Common myeloid progenitor, CD34-positive (primary cell): ENCODE measurements around the gene KANK2.

Experiments
- CTCF ChIA-PET: fragments of 350-600 bp; sonication (Branson Sonifier 250); formaldehyde crosslinking; loops from one replicate; lab custom pipeline; 2021; ENCODE audit warnings: antibody characterized with exemption; lab: Charles Lee
- POLR2A ChIA-PET: fragments of 350-600 bp; sonication (Branson Sonifier 250); formaldehyde crosslinking; loops from one replicate; lab custom pipeline; 2021; ENCODE audit warnings: antibody characterized with exemption; lab: Charles Lee
- DNase-seq, 3 donors: peaks; one replicate each; pipeline versions ENCODE4 v3.0.0 to v3.0.0-alpha.2; 2013
- H3K27ac ChIP-seq, 2 experiments: 1 replicate in 1 of 2; 2 replicates in 1 of 2; pipeline ENCODE4 v1.7.0; 2013; ENCODE audit warnings: inconsistent platforms in 2 of 2, low read length in 2 of 2, mild to moderate bottlenecking in 2 of 2, low read depth in 1 of 2, moderate library complexity in 1 of 2; ENCODE audit not compliant: severe bottlenecking in 2 of 2, insufficient read depth in 1 of 2, poor library complexity in 1 of 2
- H3K27me3 ChIP-seq, 5 experiments: replicated peaks in 2 of 5; 1 replicate in 3 of 5; 2 replicates in 2 of 5; pipeline versions ENCODE4 v1.6.1 to v1.7.0; 2013; ENCODE audit warnings: low read length in 4 of 5, mild to moderate bottlenecking in 2 of 5, moderate library complexity in 2 of 5, inconsistent platforms in 1 of 5; ENCODE audit not compliant: insufficient read depth in 5 of 5, control insufficient read depth in 4 of 5
- H3K36me3 ChIP-seq, 4 experiments: 1 replicate in 2 of 4; 2 replicates in 2 of 4; pipeline versions ENCODE4 v1.6.1 to v1.7.0; 2013; ENCODE audit warnings: low read length in 3 of 4, control low read depth in 1 of 4, mild to moderate bottlenecking in 1 of 4; ENCODE audit not compliant: control insufficient read depth in 4 of 4, insufficient read depth in 4 of 4
- H3K4me1 ChIP-seq, 4 experiments: 1 replicate in 3 of 4; 2 replicates in 1 of 4; pipeline versions ENCODE4 v1.6.1 to v1.7.1; 2013; ENCODE audit warnings: low read length in 3 of 4, mild to moderate bottlenecking in 3 of 4, control low read depth in 1 of 4, inconsistent platforms in 1 of 4, moderate library complexity in 1 of 4; ENCODE audit not compliant: control insufficient read depth in 4 of 4, insufficient read depth in 4 of 4; ENCODE audit errors: control extremely low read depth in 1 of 4
- H3K4me3 ChIP-seq, 7 experiments: 1 replicate in 4 of 7; 2 replicates in 3 of 7; pipeline versions ENCODE4 v1.5.1 to v1.7.0; 2013; ENCODE audit warnings: mild to moderate bottlenecking in 7 of 7, low read length in 6 of 7, moderate library complexity in 6 of 7, inconsistent platforms in 2 of 7, low read depth in 2 of 7, control low read depth in 1 of 7; ENCODE audit not compliant: insufficient read depth in 4 of 7, control insufficient read depth in 1 of 7; ENCODE audit errors: extremely low read depth in 1 of 7
- H3K9me3 ChIP-seq, 5 experiments: 1 replicate in 4 of 5; 2 replicates in 1 of 5; pipeline versions ENCODE4 v1.6.1 to v1.7.1; 2013; ENCODE audit warnings: low read length in 4 of 5, mild to moderate bottlenecking in 2 of 5, inconsistent platforms in 1 of 5, low read depth in 1 of 5, moderate library complexity in 1 of 5; ENCODE audit not compliant: control insufficient read depth in 4 of 5, insufficient read depth in 2 of 5; ENCODE audit errors: control extremely low read depth in 1 of 5
- WGBS: methylation state at CpG from one replicate; pipeline ENCODE4 v1.1.5; 2013; ENCODE audit not compliant: insufficient coverage; 5-methylcytosine and 5-hydroxymethylcytosine counted together

Gene KANK2

DNA sequence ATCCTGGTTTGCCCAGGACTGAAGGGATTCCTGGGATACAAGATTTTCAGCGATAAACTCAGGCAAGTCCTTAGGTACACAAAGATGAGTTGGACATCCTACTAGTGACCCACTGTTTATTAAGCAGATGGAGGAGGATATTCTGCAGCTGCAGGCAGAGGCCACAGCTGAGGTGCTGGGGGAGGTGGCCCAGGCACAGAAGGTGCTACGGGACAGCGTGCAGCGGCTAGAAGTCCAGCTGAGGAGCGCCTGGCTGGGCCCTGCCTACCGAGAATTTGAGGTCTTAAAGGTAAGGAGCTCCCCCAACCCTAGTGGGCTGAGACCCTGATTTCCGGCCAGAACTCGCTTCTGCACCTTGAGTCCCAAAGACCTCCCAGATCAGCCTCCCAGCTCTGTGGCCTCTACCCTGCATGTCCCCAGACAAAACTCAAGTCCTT is 42.7 kb upstream of the KANK2 start:
- Histone ChIP-seq H3K9me3 (peaks cover 0 to 10% (median 4%) of the 10 kb centered on the region in 5 experiments), H3K27ac (no peak overlapping the region), H3K27me3 (peaks cover 0 to 2% (median 0%) of the 10 kb centered on the region in 5 experiments), H3K36me3 (no peaks in the 10 kb centered on the region), H3K4me3 (no peak overlapping the region), H3K4me1 (peaks cover 0 to 9% (median 3%) of the 10 kb centered on the region in 4 experiments)
- WGBS: 92% methylated on average over 8 of the region's 8 CpGs
- ChIA-PET CTCF (interaction anchor here (0.6 to 5.2 kb wide), 4 partner anchors 9 to 149 kb away, joined by 3 to 27 read pairs (median 4); no protein-coding TSS in a partner anchor), POLR2A (no interaction called here)
- DNase-seq: no peak

DNA sequence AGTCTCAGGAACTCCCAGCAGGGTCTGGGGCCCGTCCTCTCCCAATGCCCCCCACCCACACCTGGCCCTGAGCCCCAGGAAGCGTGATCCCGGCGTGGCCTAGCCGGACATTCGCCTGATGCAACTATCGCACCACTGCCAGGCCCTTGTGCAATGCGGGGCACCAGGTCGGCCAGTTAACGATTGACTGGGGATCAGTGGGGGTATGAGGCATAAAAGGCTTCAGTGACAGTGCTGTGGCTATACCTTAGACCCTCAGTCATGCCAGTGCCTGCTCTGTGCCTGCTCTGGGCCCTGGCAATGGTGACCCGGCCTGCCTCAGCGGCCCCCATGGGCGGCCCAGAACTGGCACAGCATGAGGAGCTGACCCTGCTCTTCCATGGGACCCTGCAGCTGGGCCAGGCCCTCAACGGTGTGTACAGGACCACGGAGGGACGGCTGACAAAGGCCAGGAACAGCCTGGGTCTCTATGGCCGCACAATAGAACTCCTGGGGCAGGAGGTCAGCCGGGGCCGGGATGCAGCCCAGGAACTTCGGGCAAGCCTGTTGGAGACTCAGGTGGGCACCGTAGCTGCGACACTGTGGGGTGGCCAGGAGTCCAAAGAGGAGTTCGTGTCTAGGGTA is 42.1 kb upstream of the KANK2 start, which contains the start of gene ANGPTL8:
ANGPTL8 (plus strand) TSS at position 243 of the 624 bp plus-strand sequence; CDS start at position 262, 19 bp downstream.
- 98% methylated on average over 23 of the region's 23 CpGs for WGBS
- DNase-seq: no peak
- POLR2A ChIA-PET: no interaction called here
- Histone ChIP-seq H3K9me3 (peaks cover 0 to 10% (median 4%) of the 10 kb centered on the region in 5 experiments), H3K36me3 (no peaks in the 10 kb centered on the region), H3K4me1 (peaks cover 0 to 9% (median 3%) of the 10 kb centered on the region in 4 experiments), H3K27ac (no peak within 1 kb of the TSS), H3K27me3 (peaks cover 0 to 2% (median 0%) of the 10 kb centered on the region in 5 experiments), H3K4me3 (no peak within 1 kb of the TSS)
- CTCF ChIA-PET: interaction anchor here (0.6 to 1.5 kb wide), 4 partner anchors 9 to 149 kb away, joined by 3 to 5 read pairs (median 4); no protein-coding TSS in a partner anchor

DNA sequence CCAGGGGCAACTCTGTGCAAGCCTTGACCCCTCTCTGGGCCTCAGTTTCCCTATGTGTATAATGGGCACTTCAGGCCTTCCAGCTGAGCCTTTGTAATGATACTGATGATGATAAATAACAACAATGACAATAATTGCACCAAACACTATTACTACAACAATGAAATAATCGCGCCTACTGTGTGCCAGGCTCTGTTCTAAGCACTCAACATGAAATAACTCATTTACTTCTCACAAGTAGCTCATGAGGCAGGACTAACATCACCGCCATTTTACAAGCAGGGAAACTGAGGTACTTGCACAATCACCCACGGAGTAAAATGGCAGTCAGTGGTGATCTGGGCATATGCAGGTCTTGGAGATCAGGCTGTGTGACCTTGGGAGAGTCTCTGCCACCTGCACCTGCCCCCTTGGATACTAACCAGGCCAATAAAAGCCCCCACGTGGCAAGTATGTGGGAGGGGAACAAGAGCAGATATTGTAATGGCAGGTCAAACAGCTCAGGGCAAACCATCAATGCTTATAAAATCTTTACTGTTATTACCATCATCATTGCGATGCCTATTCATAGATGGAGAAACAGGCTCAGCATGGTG is 41.5 kb upstream of the KANK2 start:
- no peaks in the 10 kb centered on the region for H3K36me3 ChIP-seq
- H3K4me1 ChIP-seq: peaks cover 0 to 9% (median 3%) of the 10 kb centered on the region in 4 experiments
- POLR2A ChIA-PET: no interaction called here
- H3K9me3 ChIP-seq: peaks cover 0 to 10% (median 4%) of the 10 kb centered on the region in 5 experiments
- H3K4me3 ChIP-seq: no peak overlapping the region
- 93% methylated on average over 5 of the region's 6 CpGs for WGBS
- H3K27ac ChIP-seq: no peak overlapping the region
- H3K27me3 ChIP-seq: peaks cover 0 to 2% (median 0%) of the 10 kb centered on the region in 5 experiments
- DNase-seq: no peak
- CTCF ChIA-PET: interaction anchor here (1.0 to 1.4 kb wide), 2 partner anchors 11 kb away, joined by 4 to 5 read pairs; no protein-coding TSS in a partner anchor

DNA sequence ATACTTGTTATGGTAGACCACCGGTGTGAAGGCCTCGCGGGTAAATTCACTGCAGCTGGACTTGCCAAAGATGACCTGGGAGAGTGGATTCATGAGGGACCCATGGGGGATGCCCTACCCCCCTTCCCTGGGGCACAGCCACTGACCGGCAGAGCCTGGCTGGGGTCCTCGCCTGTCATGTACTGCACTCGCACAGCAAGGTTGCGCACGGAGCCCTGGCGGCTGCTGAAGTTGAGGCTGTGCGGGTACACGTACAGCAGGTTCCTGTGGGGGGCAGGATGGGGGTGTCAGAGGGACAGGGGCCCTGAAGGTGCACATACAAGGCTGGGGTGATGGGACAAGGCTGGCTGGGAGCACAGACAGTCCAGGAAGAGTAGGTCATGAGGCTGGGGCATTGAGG is 40.7 kb upstream of the KANK2 start:
- Histone ChIP-seq H3K4me1 (peaks cover 0 to 3% (median 0%) of the 10 kb centered on the region in 4 experiments), H3K27ac (no peak overlapping the region), H3K27me3 (no peaks in the 10 kb centered on the region), H3K9me3 (peaks cover 0 to 10% (median 4%) of the 10 kb centered on the region in 5 experiments), H3K4me3 (no peak overlapping the region), H3K36me3 (no peaks in the 10 kb centered on the region)
- DNase-seq: no peak
- POLR2A ChIA-PET: no interaction called here
- 100% methylated on average over 11 of the region's 11 CpGs for WGBS
- CTCF ChIA-PET: interaction anchor here (1.0 kb wide), 1 partner anchor 12 kb away, joined by 4 read pairs; no protein-coding TSS in a partner anchor

DNA sequence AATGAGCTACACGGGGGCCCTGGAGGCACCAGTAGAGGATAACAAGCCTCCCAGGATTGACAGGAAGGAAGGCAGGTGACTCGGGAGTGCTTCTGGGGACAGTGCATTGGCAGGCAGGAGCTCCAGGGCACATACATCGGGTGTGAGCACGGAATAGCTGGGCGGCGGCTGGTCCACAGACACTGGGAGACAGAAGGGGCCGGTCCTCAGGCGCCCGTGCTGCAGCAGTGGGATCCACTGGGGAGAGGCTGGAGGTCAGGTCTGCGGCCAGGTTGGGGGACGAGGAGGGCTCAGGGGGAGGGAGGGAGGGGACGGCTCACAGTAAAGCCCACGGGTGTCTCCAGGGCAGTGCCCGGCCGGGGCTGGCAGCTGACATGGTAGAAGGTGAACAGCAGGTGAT is 40.0 kb upstream of the KANK2 start:
- Histone ChIP-seq H3K36me3 (no peaks in the 10 kb centered on the region), H3K4me1 (no peaks in the 10 kb centered on the region), H3K27me3 (no peaks in the 10 kb centered on the region), H3K4me3 (no peak overlapping the region), H3K9me3 (peaks cover 0 to 10% (median 4%) of the 10 kb centered on the region in 5 experiments), H3K27ac (no peak overlapping the region)
- ChIA-PET CTCF (interaction anchor here (0.7 to 1.0 kb wide), 2 partner anchors 9 to 11 kb away, joined by 3 to 4 read pairs; no protein-coding TSS in a partner anchor), POLR2A (no interaction called here)
- no peak for DNase-seq
- 94% methylated on average over 10 of the region's 15 CpGs for WGBS

DNA sequence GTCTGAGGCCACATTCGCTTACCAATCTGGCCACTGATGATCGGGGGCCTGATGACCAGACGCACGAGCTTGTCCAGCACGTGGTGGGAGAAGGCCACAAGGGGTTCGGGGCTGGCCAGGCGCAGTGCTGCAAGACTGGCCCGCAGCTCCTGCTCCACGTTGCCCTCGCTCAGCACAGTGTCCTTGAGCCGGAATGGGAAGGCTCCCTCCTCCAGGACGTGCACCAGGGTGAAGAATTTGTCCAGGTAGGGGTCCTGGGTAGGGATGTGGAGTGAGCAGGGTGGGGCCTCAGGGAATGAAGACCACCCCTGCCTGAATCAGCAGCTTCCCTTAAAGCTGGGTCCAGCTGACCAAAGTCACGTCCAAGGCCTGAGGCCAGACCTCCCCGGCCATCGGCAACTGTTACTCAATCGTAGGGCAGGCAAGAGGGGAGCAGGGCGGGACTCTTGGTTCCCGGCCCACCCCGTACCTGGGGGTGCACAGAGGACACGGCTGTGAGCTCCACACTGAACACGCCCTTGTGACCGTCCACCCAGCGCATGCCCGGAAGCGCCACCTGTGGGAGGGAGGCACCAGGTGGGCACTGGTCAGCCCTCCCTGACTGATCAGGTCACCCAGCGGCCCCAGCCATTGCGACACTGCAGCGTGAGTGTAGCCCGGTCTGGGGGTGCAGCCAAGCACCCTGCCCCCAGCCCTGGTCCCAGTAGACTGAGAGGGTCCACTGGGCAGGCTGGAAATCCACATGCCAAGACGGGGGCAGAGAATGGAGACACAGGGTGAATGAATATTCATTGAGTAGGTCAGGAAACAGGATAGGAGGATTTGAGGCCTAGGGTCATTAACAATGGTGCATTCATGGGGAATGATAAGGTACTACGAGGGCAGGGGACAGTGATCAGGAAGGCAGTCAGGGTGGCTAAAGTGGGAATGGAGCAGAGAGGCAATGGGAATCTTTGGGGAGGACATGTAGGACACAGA is 39.3 kb upstream of the KANK2 start:
- Histone ChIP-seq H3K4me3 (no peak overlapping the region), H3K27me3 (no peaks in the 10 kb centered on the region), H3K27ac (no peak overlapping the region), H3K4me1 (no peaks in the 10 kb centered on the region), H3K36me3 (no peaks in the 10 kb centered on the region), H3K9me3 (peaks cover 0 to 10% (median 4%) of the 10 kb centered on the region in 5 experiments)
- POLR2A ChIA-PET: no interaction called here
- CTCF ChIA-PET: interaction anchor here (0.7 to 1.0 kb wide), 2 partner anchors 8 to 11 kb away, joined by 3 to 4 read pairs; no protein-coding TSS in a partner anchor
- DNase-seq: no peak
- WGBS: 94% methylated on average over 30 of the region's 31 CpGs
